SK-N-SH treated with all-trans-retinoic acid at 6 μM for 48 hours (cell line): ENCODE results near the gene EHD1.

Source experiments
- BACH2 ChIP-seq: fragments of 250-450 bp; sonication (Bioruptor Pico); IDR thresholded peaks from 2 replicates; pipeline ENCODE4 v1.9.0; 2021; ENCODE audit warnings: mild to moderate bottlenecking, borderline replicate concordance
- TCF4 ChIP-seq: fragments of 250-450 bp; sonication (Bioruptor Pico); IDR thresholded peaks from 2 replicates; pipeline ENCODE4 v1.8.0; 2021; ENCODE audit warnings: mild to moderate bottlenecking, moderate library complexity, borderline replicate concordance
- TOX ChIP-seq: fragments of 250-450 bp; sonication (Bioruptor Pico); IDR thresholded peaks from 2 replicates; pipeline ENCODE4 v1.8.0; 2021; ENCODE audit warnings: mild to moderate bottlenecking, moderate library complexity, borderline replicate concordance
- ZC3H10 ChIP-seq: fragments of 250-450 bp; sonication (Bioruptor Pico); IDR thresholded peaks from 2 replicates; pipeline ENCODE4 v1.5.1; 2021; ENCODE audit warnings: mild to moderate bottlenecking, moderate library complexity
- ZFP3 ChIP-seq: fragments of 250-450 bp; sonication (Bioruptor Pico); IDR thresholded peaks from 2 replicates; pipeline ENCODE4 v1.5.0; 2020; ENCODE audit warnings: mild to moderate bottlenecking, moderate library complexity
- ZNF8 ChIP-seq: fragments of 450-650 bp; formaldehyde crosslinking; IDR thresholded peaks from 2 replicates; pipeline ENCODE4 v1.5.0; 2020; ENCODE audit warnings: mild to moderate bottlenecking, moderate library complexity
- TF ChIP-seq, protein P1 (sequence below): fragments of 250-450 bp; sonication (Bioruptor Pico); IDR thresholded peaks from 2 replicates; pipeline ENCODE4 v1.5.1; 2020; ENCODE audit warnings: low read depth, mild to moderate bottlenecking, moderate library complexity
- TF ChIP-seq, protein P2 (sequence below): fragments of 250-450 bp; sonication (Bioruptor Pico); IDR thresholded peaks from 2 replicates; pipeline ENCODE4 v1.5.0; 2020; ENCODE audit warnings: mild to moderate bottlenecking, moderate library complexity
- TF ChIP-seq, protein P3 (sequence below): fragments of 250-450 bp; sonication (Bioruptor Pico); IDR thresholded peaks from 2 replicates; pipeline ENCODE4 v1.8.0; 2021; ENCODE audit warnings: low read depth, mild to moderate bottlenecking, moderate library complexity, borderline replicate concordance
- TF ChIP-seq, protein P4 (sequence below): fragments of 250-450 bp; sonication (Bioruptor Pico); IDR thresholded peaks from 2 replicates; pipeline ENCODE4 v1.8.0; 2020; ENCODE audit warnings: mild to moderate bottlenecking, moderate library complexity, borderline replicate concordance

DNA sequence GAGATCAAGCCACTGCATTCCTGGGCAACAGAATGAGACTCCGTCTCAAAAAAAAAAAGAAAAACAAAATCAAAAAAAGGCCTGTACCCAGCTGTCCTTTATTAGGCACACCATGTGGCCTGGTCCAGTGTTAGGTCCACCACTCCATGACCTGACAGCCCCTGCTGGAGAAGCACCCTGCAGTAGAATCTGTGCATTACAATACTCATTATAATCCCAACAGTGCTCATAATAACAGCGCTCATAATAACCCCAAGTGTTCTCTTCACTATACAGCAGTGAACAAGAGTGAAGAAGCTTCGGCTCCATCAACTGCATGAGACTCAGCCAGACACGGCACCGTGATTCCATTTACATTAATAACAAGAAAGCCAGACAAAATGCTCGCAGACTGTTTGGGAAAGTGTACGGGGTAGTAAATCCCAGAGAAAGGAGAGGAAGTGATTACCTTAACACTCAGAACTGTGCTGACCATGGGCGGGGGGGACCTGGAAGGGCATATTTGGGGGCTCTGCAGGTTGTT lies 8.9 kb upstream of the EHD1 start:
- TF ChIP-seq, protein P1, sequence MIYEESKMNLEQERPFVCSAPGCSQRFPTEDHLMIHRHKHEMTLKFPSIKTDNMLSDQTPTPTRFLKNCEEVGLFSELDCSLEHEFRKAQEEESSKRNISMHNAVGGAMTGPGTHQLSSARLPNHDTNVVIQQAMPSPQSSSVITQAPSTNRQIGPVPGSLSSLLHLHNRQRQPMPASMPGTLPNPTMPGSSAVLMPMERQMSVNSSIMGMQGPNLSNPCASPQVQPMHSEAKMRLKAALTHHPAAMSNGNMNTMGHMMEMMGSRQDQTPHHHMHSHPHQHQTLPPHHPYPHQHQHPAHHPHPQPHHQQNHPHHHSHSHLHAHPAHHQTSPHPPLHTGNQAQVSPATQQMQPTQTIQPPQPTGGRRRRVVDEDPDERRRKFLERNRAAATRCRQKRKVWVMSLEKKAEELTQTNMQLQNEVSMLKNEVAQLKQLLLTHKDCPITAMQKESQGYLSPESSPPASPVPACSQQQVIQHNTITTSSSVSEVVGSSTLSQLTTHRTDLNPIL (CRISPR knock-in tag) = no peak
- no peak for TF ChIP-seq ZC3H10
- TF ChIP-seq, protein P2, sequence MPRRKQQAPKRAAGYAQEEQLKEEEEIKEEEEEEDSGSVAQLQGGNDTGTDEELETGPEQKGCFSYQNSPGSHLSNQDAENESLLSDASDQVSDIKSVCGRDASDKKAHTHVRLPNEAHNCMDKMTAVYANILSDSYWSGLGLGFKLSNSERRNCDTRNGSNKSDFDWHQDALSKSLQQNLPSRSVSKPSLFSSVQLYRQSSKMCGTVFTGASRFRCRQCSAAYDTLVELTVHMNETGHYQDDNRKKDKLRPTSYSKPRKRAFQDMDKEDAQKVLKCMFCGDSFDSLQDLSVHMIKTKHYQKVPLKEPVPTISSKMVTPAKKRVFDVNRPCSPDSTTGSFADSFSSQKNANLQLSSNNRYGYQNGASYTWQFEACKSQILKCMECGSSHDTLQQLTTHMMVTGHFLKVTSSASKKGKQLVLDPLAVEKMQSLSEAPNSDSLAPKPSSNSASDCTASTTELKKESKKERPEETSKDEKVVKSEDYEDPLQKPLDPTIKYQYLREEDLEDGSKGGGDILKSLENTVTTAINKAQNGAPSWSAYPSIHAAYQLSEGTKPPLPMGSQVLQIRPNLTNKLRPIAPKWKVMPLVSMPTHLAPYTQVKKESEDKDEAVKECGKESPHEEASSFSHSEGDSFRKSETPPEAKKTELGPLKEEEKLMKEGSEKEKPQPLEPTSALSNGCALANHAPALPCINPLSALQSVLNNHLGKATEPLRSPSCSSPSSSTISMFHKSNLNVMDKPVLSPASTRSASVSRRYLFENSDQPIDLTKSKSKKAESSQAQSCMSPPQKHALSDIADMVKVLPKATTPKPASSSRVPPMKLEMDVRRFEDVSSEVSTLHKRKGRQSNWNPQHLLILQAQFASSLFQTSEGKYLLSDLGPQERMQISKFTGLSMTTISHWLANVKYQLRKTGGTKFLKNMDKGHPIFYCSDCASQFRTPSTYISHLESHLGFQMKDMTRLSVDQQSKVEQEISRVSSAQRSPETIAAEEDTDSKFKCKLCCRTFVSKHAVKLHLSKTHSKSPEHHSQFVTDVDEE (CRISPR knock-in tag) = no peak
- TF ChIP-seq TCF4 (CRISPR knock-in tag) = no peak
- TF ChIP-seq, protein P3, sequence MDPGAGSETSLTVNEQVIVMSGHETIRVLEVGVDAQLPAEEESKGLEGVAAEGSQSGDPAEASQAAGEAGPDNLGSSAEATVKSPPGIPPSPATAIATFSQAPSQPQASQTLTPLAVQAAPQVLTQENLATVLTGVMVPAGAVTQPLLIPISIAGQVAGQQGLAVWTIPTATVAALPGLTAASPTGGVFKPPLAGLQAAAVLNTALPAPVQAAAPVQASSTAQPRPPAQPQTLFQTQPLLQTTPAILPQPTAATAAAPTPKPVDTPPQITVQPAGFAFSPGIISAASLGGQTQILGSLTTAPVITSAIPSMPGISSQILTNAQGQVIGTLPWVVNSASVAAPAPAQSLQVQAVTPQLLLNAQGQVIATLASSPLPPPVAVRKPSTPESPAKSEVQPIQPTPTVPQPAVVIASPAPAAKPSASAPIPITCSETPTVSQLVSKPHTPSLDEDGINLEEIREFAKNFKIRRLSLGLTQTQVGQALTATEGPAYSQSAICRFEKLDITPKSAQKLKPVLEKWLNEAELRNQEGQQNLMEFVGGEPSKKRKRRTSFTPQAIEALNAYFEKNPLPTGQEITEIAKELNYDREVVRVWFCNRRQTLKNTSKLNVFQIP (CRISPR knock-in tag) = no peak
- no peak for TF ChIP-seq ZFP3 (CRISPR knock-in tag)
- TF ChIP-seq TOX (CRISPR knock-in tag) = no peak
- no peak for TF ChIP-seq ZNF8
- TF ChIP-seq BACH2 (CRISPR knock-in tag) = no peak
- TF ChIP-seq, protein P4, sequence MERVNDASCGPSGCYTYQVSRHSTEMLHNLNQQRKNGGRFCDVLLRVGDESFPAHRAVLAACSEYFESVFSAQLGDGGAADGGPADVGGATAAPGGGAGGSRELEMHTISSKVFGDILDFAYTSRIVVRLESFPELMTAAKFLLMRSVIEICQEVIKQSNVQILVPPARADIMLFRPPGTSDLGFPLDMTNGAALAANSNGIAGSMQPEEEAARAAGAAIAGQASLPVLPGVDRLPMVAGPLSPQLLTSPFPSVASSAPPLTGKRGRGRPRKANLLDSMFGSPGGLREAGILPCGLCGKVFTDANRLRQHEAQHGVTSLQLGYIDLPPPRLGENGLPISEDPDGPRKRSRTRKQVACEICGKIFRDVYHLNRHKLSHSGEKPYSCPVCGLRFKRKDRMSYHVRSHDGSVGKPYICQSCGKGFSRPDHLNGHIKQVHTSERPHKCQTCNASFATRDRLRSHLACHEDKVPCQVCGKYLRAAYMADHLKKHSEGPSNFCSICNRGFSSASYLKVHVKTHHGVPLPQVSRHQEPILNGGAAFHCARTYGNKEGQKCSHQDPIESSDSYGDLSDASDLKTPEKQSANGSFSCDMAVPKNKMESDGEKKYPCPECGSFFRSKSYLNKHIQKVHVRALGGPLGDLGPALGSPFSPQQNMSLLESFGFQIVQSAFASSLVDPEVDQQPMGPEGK (CRISPR knock-in tag) = no peak
